Activated naive CD4-positive, alpha-beta T cell (primary cell): ENCODE measurements around the gene FOLR1.
"Not testable (repeated sequence)": the region's sequence is repeated elsewhere in the genome, so short reads cannot be mapped to it uniquely, and the experiment has no call there.

ENCODE experiments used
- DNase-seq, 4 experiments: peaks; one replicate each; lab custom pipeline; 2025; lab: John Stamatoyannopoulos, UW

FOLR1 gene

GRCh38 chr11:72181553-72181958 is 10.4 kb upstream of the FOLR1 start:
- DNase-seq = not testable (repeated sequence)

- no peak for DNase-seq
Measured at GRCh38 chr11:72188267-72188666, 3.7 kb upstream of the FOLR1 start.

GRCh38 chr11:72189455-72190250 is 2.3 kb upstream of the FOLR1 start:
- DNase-seq = no peak

GRCh38 chr11:72190631-72191071 is 1.3 kb upstream of the FOLR1 start:
- DNase-seq = no peak

DNA sequence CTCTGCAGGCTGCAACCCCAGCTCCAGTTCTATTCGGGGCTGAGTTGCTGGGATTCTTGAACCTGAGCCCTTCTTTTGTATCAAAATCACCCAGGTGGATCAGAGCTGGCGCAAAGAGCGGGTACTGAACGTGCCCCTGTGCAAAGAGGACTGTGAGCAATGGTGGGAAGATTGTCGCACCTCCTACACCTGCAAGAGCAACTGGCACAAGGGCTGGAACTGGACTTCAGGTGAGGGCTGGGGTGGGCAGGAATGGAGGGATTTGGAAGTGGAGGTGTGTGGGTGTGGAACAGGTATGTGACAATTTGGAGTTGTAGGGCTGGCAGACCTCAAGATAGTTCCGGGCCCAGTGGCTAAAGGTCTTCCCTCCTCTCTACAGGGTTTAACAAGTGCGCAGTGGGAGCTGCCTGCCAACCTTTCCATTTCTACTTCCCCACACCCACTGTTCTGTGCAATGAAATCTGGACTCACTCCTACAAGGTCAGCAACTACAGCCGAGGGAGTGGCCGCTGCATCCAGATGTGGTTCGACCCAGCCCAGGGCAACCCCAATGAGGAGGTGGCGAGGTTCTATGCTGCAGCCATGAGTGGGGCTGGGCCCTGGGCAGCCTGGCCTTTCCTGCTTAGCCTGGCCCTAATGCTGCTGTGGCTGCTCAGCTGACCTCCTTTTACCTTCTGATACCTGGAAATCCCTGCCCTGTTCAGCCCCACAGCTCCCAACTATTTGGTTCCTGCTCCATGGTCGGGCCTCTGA is 3.8 kb downstream of the FOLR1 start:
- DNase-seq = no peak

GRCh38 chr11:72201445-72201844 is 9.5 kb downstream of the FOLR1 start:
- not testable (repeated sequence) for DNase-seq

DNA sequence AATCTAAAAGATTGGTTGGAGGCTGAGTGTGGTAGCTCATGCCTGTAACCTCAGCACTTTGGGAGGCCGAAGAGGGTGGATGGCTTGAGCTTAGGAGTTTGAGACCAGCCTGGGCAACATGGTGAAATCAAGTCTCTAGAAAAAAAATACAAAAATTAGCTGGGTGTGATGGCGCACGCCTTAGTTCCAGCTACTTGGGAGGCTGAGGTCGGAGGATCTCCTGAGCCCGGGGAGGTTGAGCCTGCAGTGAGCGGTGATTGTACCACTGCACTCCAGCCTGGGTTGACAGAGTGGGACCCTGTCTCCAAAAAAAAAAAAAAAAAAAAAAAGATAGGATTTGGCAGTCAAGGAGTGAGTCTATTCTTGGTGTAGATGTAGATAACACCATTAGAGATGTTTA is 10.6 kb downstream of the FOLR1 start:
- no peak for DNase-seq

- no peak for DNase-seq
Measured at GRCh38 chr11:72203163-72203562, 11.2 kb downstream of the FOLR1 start.

GRCh38 chr11:72204886-72205285 is 12.9 kb downstream of the FOLR1 start:
- no peak for DNase-seq

GRCh38 chr11:72206794-72207193 is 14.9 kb downstream of the FOLR1 start:
- not testable (repeated sequence) for DNase-seq

DNA sequence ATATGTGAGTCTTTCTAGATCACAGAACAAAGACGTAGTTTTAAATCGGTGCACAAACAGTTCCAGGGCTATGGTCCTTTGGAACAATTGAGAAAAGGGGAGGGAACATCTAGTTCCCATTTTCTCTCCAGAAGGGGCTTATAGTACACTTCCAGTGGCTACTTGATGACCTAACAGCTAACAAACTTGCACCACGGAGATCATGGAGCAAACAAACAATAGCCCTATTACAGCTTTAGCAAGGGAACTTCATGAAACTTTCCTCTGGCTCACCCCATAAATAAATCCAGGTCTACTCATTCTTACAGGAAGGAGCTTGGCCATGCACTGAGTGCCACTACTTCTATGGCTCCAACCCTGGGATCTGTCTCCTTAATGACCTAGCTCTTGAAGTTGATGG is 16.3 kb downstream of the FOLR1 start:
- DNase-seq = no peak

DNA sequence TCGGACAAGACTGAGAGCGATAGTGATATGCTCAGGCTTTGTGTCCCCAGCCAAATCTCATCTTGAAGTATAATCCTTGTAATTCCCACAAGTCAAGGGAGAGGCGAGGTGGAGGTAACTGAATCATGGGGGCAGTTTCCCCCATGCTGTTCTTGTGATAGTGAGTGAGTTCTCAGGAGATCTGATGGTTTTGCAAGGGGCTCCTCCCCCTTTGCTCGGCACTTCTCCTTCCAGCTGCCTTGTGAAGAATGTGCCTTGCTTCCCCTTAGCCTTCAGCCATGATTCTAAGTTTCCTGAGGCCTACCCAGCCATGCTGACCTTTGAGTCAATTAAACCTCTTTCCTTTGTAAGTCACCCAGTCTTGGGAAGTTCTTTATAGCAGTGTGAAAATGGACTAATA is 17.2 kb downstream of the FOLR1 start:
- no peak for DNase-seq

GRCh38 chr11:72216638-72217037 is 24.7 kb downstream of the FOLR1 start, which contains the start of gene FOLR2:
TSS of gene FOLR2 (plus strand) at chr11:72216794. CDS start at chr11:72218585, 1,791 bp downstream.
- no peak for DNase-seq

GRCh38 chr11:72217841-72218240 is 25.9 kb downstream of the FOLR1 start:
- no peak for DNase-seq

- no peak for DNase-seq
Measured at GRCh38 chr11:72218251-72218745, 26.4 kb downstream of the FOLR1 start.

- DNase-seq = no peak
Measured at GRCh38 chr11:72220696-72221363, 28.9 kb downstream of the FOLR1 start.

- DNase-seq = no peak
Measured at GRCh38 chr11:72221386-72222075, 29.6 kb downstream of the FOLR1 start.

- DNase-seq = no peak
Measured at GRCh38 chr11:72222106-72222891, 30.4 kb downstream of the FOLR1 start.

DNA sequence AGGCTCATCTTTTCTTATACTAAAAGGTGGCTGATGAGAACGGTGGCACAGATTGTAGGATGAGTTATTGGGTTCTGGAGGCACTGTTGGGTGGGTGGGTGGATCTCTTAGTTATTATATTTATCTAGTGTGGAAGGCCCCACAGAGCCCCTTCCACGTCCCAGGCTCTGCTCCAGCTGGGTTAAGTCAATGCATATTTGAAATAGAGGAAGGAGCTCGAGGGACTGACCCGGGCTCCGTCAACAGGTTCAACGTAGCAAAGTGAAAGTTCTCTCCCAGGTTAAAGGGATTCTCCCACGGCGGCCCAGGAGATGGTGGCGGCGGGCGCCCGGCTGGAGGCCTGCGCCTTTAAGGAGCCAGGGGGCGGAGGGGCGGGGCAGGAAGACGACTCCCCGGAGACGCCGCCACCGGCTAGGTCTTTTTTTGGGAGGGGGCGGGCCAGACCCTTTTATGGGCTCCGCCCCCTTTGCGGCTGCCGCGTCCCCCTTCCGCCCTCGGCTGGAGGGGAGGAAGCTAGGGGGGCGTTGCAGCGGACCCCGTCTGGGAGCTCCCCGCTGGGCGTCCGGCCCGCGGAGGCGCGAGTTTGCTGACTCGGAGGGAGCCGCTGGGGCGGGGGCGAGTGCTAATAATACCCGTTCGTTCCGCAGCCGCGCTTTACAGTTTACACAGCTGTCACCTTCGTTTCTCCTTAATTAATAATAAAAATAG is 31.1 kb downstream of the FOLR1 start:
- DNase-seq = peak; percentile 73 to 92 (median 81)
